HepG2 (cell line): ENCODE results near the gene POLR2J. TPM values are rescaled to one million over a fixed set of nuclear protein-coding genes. Genes with fewer than 3 reads are reported as not detected.

Experiments used
- AGO1 ChIP-seq: fragments of 200-400 bp; formaldehyde crosslinking; IDR thresholded peaks from 2 replicates; pipeline ENCODE4 v1.6.1; 2017; ENCODE audit warnings: mild to moderate bottlenecking, low read depth, low read length, moderate library complexity; ENCODE audit not compliant: poor library complexity, severe bottlenecking
- ARID2 ChIP-seq: sonication (generic); formaldehyde crosslinking; IDR thresholded peaks from 2 replicates; pipeline ENCODE4 v1.8.1; 2022; ENCODE audit warnings: mild to moderate bottlenecking, missing genetic modification reagents, borderline replicate concordance
- ATRX ChIP-seq: sonication (generic); formaldehyde crosslinking; IDR thresholded peaks from 2 replicates; pipeline ENCODE4 v1.4.0; 2020; ENCODE audit warnings: missing genetic modification reagents, borderline replicate concordance
- BORCS8-MEF2B ChIP-seq: sonication (generic); formaldehyde crosslinking; IDR thresholded peaks from 2 replicates; pipeline ENCODE4 v1.8.0; 2022; ENCODE audit warnings: mild to moderate bottlenecking, missing genetic modification reagents
- CENPT ChIP-seq: sonication (generic); formaldehyde crosslinking; IDR thresholded peaks from 2 replicates; pipeline ENCODE4 v1.8.0; 2022; ENCODE audit warnings: low read depth, mild to moderate bottlenecking, moderate library complexity, missing genetic modification reagents
- CSRNP1 ChIP-seq: sonication (generic); formaldehyde crosslinking; IDR thresholded peaks from 2 replicates; pipeline ENCODE4 v1.8.1; 2023; ENCODE audit warnings: mild to moderate bottlenecking, missing genetic modification reagents
- ESRRA ChIP-seq: sonication (generic); formaldehyde crosslinking; IDR thresholded peaks from 2 replicates; pipeline ENCODE4 v1.5.1; 2020; ENCODE audit warnings: mild to moderate bottlenecking, low read depth, missing genetic modification reagents
- FOXA3 ChIP-seq: IDR thresholded peaks from 2 replicates; pipeline ENCODE4 v1.6.1; 2016; ENCODE audit warnings: missing genetic modification reagents, missing compliant biosample characterization
- GABPA ChIP-seq, 2 experiments: IDR thresholded peaks; 2 replicates each; pipeline ENCODE4 v1.6.1; 2011 to 2016; ENCODE audit warnings: low read depth in 2 of 2, low read length in 1 of 2, missing biosample characterization in 1 of 2, missing genetic modification characterization in 1 of 2
- GRHL1 ChIP-seq: sonication (generic); formaldehyde crosslinking; conservative IDR thresholded peaks from 2 replicates; pipeline ENCODE4 v1.8.0; 2022; ENCODE audit warnings: missing genetic modification reagents
- GTF2F1 ChIP-seq: fragments of 150-350 bp; IDR thresholded peaks from 2 replicates; pipeline ENCODE4 v1.6.1; 2014; ENCODE audit warnings: low read length
- HNRNPLL ChIP-seq: fragments of 200-400 bp; formaldehyde crosslinking; IDR thresholded peaks from 2 replicates; pipeline ENCODE4 v1.6.1; 2017; ENCODE audit warnings: mild to moderate bottlenecking, low read depth, low read length; ENCODE audit not compliant: poor library complexity, severe bottlenecking
- KAT7 ChIP-seq: IDR thresholded peaks from 2 replicates; pipeline ENCODE4 v1.6.1; 2018; ENCODE audit warnings: borderline replicate concordance, missing compliant biosample characterization
- KLF6 ChIP-seq: IDR thresholded peaks from 2 replicates; pipeline ENCODE4 v1.8.0; 2016; ENCODE audit warnings: missing biosample characterization, missing genetic modification reagents
- NPAS2 ChIP-seq: sonication (generic); formaldehyde crosslinking; IDR thresholded peaks from 2 replicates; pipeline ENCODE4 v1.8.0; 2022; ENCODE audit warnings: mild to moderate bottlenecking, missing genetic modification reagents, borderline replicate concordance
- NR2C2 ChIP-seq: sonication (generic); formaldehyde crosslinking; IDR thresholded peaks from 2 replicates; pipeline ENCODE4 v1.4.0; 2020; ENCODE audit warnings: missing genetic modification reagents, mild to moderate bottlenecking, moderate library complexity, borderline replicate concordance
- SRF ChIP-seq: IDR thresholded peaks from 2 replicates; pipeline ENCODE4 v1.6.1; 2011; ENCODE audit warnings: mild to moderate bottlenecking, low read depth, low read length, moderate library complexity
- TFDP2 ChIP-seq: sonication (generic); formaldehyde crosslinking; IDR thresholded peaks from 2 replicates; pipeline ENCODE4 v1.4.0; 2020; ENCODE audit warnings: missing genetic modification reagents
- XBP1 ChIP-seq: sonication (generic); formaldehyde crosslinking; IDR thresholded peaks from 2 replicates; pipeline ENCODE4 v1.5.0; 2020; ENCODE audit warnings: missing genetic modification reagents
- ZNF20 ChIP-seq: sonication (generic); formaldehyde crosslinking; IDR thresholded peaks from 2 replicates; pipeline ENCODE4 v1.4.0; 2020; ENCODE audit warnings: mild to moderate bottlenecking, moderate library complexity, missing genetic modification reagents
- ZNF232 ChIP-seq: sonication (generic); formaldehyde crosslinking; IDR thresholded peaks from 2 replicates; pipeline ENCODE4 v1.4.0; 2020; ENCODE audit warnings: missing genetic modification reagents, borderline replicate concordance
- ZNF333 ChIP-seq: sonication (generic); formaldehyde crosslinking; IDR thresholded peaks from 2 replicates; pipeline ENCODE4 v1.4.0; 2020; ENCODE audit warnings: mild to moderate bottlenecking, missing genetic modification reagents, borderline replicate concordance
- ZNF614 ChIP-seq: IDR thresholded peaks from 2 replicates; pipeline ENCODE4 v1.6.1; 2018; ENCODE audit warnings: missing biosample characterization, missing genetic modification reagents, inconsistent platforms, borderline replicate concordance
- ZNF704 ChIP-seq: sonication (generic); formaldehyde crosslinking; IDR thresholded peaks from 2 replicates; pipeline ENCODE4 v1.8.1; 2023; ENCODE audit warnings: mild to moderate bottlenecking, inconsistent platforms, moderate library complexity, missing genetic modification reagents, borderline replicate concordance
- polyA plus RNA-seq, 8 experiments: library from polyadenylated mRNA; depleted of rRNA in 3 of 8; stranded (reverse) in 7 of 8; unstranded in 1 of 8; fragments of >200 nt; fragmentation: Illumina TruSeq in 4 of 8; extraction: Trizol in 4 of 8; gene quantifications; 2 replicates each; pipeline versions ENCODE4 v1.2.1 to v1.2.3, GENCODE V29; 2011 to 2016; ENCODE audit warnings: low read depth in 4 of 8, missing spikeins in 1 of 8, mixed read lengths in 1 of 8; ENCODE audit not compliant: insufficient read depth in 1 of 8
- total RNA-seq, 5 experiments: library from RNA; depleted of rRNA; stranded (reverse); fragments of >200 nt; fragmentation: Illumina TruSeq; extraction: Trizol; gene quantifications; 2 replicates each; pipeline ENCODE4 v1.2.3, GENCODE V29; 2016; ENCODE audit warnings: low read depth in 1 of 5

POLR2J gene
- total and polyA plus RNA-seq, 2 of the 13 experiments (the other 11 are each of a cell fraction or from before 2014, with no cell fraction given), result 41.2 to 71.4 TPM

- TF ChIP-seq ZNF614 (peak; percentile 23; the same call in 1 of the 2 replicates), XBP1 (no peak), FOXA3 (CRISPR knock-in tag) (peak; percentile 46), GABPA (IDR thresholded peaks at IDR 0.05; ENCODE audit: low read depth, low read length) (no peak), GABPA (CRISPR knock-in tag; IDR thresholded peaks at IDR 0.05; ENCODE audit: low read depth) (peak; percentile 84), ZNF232 (CRISPR knock-in tag) (no peak), AGO1 (peak; percentile 31), NR2C2 (peak; percentile 89), ZNF20 (no peak), CENPT (CRISPR knock-in tag) (peak; percentile 79; the same call in 1 of the 2 replicates), KLF6 (CRISPR knock-in tag) (peak; percentile 81), KAT7 (peak; percentile 82), BORCS8-MEF2B (CRISPR knock-in tag) (0 out of 2 replicates have a peak, but pooled peaks have one; percentile 39), ZNF333 (CRISPR knock-in tag) (no peak), NPAS2 (CRISPR knock-in tag) (no peak), ZNF704 (CRISPR knock-in tag) (no peak; the same call in 1 of the 2 replicates), CSRNP1 (CRISPR knock-in tag) (peak; percentile 63), GTF2F1 (no peak), ESRRA (no peak), ARID2 (CRISPR knock-in tag) (peak; percentile 76), ATRX (CRISPR knock-in tag) (no peak), SRF (no peak), GRHL1 (CRISPR knock-in tag) (no peak), TFDP2 (CRISPR knock-in tag) (peak; percentile 78), HNRNPLL (peak; percentile 69)
Measured at GRCh38 chr7:102464577-102465280, 14.0 kb downstream of the POLR2J start, which contains the start of the genes ALKBH4 and LRWD1 (continued).
